MG63 (cell line): ENCODE results near the gene MAIP1. TPM values are rescaled to one million over a fixed set of nuclear protein-coding genes. Genes with fewer than 3 reads are reported as not detected.

ENCODE experiments used
- DNase-seq: peaks from one replicate; pipeline ENCODE4 v3.0.0-alpha.2; 2020
- H3K27me3 ChIP-seq: fragments of 250-450 bp; sonication (Bioruptor Pico); 2 replicates; pipeline ENCODE4 v1.5.1; 2020; ENCODE audit warnings: mild to moderate bottlenecking, moderate library complexity
- H3K36me3 ChIP-seq: fragments of 250-450 bp; sonication (Bioruptor Pico); 2 replicates; pipeline ENCODE4 v1.5.1; 2020; ENCODE audit warnings: mild to moderate bottlenecking, moderate library complexity
- H3K4me3 ChIP-seq: fragments of 250-450 bp; sonication (Bioruptor Pico); 2 replicates; pipeline ENCODE4 v1.5.1; 2020; ENCODE audit warnings: mild to moderate bottlenecking, moderate library complexity
- H3K9me3 ChIP-seq: fragments of 250-450 bp; sonication (Bioruptor Pico); 2 replicates; pipeline ENCODE4 v1.5.1; 2020; ENCODE audit warnings: mild to moderate bottlenecking, moderate library complexity
- total RNA-seq: library from RNA; depleted of rRNA; stranded (reverse); fragments of >200 nt; shearing (Covaris generic); gene quantifications from 2 replicates; pipeline ENCODE4 v1.2.3, GENCODE V29; 2014; ENCODE audit warnings: low replicate concordance

Gene MAIP1
- total RNA-seq, 1 experiment from 2014 or later = 15.4 TPM

DNA sequence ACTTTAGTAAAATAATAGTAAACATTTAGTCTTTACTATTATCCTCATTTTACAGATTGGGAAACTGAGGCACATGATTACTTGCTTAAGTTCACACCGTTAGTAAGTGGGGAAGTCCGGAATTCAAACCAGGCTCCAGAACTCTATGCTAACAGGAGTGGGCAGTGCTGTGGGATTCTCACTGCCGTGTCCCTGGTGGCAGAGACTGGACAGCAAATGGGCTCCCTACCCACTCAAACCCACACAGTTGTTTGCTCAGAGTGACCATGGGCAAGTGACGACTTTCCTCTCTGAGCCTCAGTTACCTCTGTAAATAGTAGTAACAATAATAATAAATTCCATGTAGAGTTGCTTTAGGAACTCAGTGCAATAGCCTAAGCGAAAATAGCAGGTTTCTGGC, 24.0 kb downstream of the MAIP1 start:
- Histone ChIP-seq H3K4me3 (no peak overlapping the region), H3K27me3 (no peaks in the 10 kb centered on the region), H3K9me3 (no peaks in the 10 kb centered on the region), H3K36me3 (no peaks in the 10 kb centered on the region)
- no peak for DNase-seq

GRCh38 chr2:199979832-199980628, 24.6 kb downstream of the MAIP1 start:
- Histone ChIP-seq H3K36me3 (no peaks in the 10 kb centered on the region), H3K9me3 (no peaks in the 10 kb centered on the region), H3K4me3 (no peak overlapping the region), H3K27me3 (no peaks in the 10 kb centered on the region)
- DNase-seq = peak; percentile 62

DNA sequence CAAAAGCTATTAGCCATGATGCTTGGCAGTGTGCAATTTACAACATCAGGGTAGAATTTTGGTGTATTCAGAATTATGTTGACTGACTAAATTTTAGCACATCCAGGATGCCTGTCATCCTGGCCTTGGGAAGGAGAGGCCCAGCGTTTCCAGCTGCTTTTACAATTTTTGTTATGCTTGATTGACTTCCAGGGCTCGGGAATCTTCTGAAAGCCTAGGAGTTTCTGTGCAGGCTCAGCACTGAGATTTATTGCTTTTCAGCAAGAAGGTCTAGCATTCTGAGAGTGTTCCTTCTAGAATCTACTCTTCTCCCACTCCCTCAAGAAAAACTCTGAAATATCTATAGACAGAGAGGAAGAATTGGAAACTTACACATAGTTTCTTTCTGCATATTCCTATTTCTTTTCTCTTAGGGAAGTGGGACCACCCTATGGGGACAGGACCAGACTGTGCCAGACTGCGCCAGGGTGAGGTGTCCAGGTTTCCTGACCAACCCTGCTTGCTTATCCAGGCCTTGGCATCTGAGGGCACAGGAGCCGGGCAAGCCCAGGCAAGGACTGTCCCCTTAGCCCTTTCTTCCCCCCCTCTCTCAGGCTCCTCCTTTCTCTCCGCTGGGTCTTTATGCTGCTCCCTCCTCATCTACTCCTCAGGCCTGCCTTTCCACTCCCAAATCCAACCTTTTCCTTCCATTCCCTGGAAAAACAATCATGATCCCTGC, 26.9 kb downstream of the MAIP1 start:
- no peaks in the 10 kb centered on the region for H3K9me3 ChIP-seq
- H3K4me3 ChIP-seq = no peak overlapping the region
- H3K27me3 ChIP-seq = no peaks in the 10 kb centered on the region
- DNase-seq = no peak
- no peaks in the 10 kb centered on the region for H3K36me3 ChIP-seq

GRCh38 chr2:199983534-199983933, 28.2 kb downstream of the MAIP1 start:
- H3K27me3 ChIP-seq = no peaks in the 10 kb centered on the region
- DNase-seq = no peak
- no peaks in the 10 kb centered on the region for H3K9me3 ChIP-seq
- H3K4me3 ChIP-seq = no peak overlapping the region
- no peaks in the 10 kb centered on the region for H3K36me3 ChIP-seq

DNA sequence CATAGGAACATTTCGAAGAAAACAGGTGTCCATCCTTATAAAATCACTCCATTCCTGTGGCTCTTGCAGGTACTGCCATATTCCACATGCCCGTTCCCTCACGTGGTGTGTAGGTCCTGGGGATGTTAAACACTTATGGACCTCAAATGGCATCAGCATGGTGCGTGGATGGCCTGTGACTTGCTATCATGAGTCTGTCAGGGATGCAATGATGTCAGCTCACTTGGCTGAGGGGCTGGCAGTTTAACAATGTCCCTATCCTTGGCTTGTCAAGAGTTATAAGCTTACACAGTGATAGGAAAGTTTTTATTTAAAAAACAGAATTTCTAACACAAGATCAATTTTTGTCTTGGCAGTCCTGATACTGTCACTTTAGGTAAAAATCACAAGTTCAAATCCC, 28.8 kb downstream of the MAIP1 start:
- no peaks in the 10 kb centered on the region for H3K9me3 ChIP-seq
- no peak for DNase-seq
- no peaks in the 10 kb centered on the region for H3K36me3 ChIP-seq
- no peaks in the 10 kb centered on the region for H3K27me3 ChIP-seq
- no peak overlapping the region for H3K4me3 ChIP-seq

DNA sequence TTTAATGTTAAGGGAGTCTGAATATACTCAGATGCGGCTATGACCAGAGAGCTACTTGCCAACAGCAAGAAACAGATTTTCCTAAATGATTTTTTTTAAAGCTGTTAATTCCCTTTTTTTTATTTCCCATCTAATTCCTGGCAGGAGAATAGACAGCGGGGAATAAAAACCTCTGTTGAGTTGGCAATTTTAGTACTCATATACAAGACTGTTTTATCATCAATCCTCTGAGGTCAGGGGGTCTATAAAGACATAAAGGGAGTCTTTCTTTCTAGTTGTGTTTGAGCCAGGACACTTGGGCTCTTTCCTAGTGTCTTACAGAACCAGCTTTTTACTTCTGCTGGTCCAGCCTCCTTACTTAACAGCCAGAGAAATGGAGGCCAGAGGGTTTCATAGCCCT, 29.4 kb downstream of the MAIP1 start:
- H3K36me3 ChIP-seq = no peaks in the 10 kb centered on the region
- no peaks in the 10 kb centered on the region for H3K9me3 ChIP-seq
- no peak for DNase-seq
- no peak overlapping the region for H3K4me3 ChIP-seq
- H3K27me3 ChIP-seq = no peaks in the 10 kb centered on the region

GRCh38 chr2:199985625-199986207, 30.3 kb downstream of the MAIP1 start:
- no peaks in the 10 kb centered on the region for H3K36me3 ChIP-seq

GRCh38 chr2:199987586-199987985, 32.2 kb downstream of the MAIP1 start:
- no peak overlapping the region for H3K4me3 ChIP-seq
- no peaks in the 10 kb centered on the region for H3K9me3 ChIP-seq
- no peaks in the 10 kb centered on the region for H3K27me3 ChIP-seq
- no peaks in the 10 kb centered on the region for H3K36me3 ChIP-seq
- no peak for DNase-seq

More at GRCh38 chr2:199985625-199986207, 30.3 kb downstream of the MAIP1 start:
- H3K4me3 ChIP-seq = no peak overlapping the region
- no peaks in the 10 kb centered on the region for H3K9me3 ChIP-seq
- no peaks in the 10 kb centered on the region for H3K27me3 ChIP-seq
- DNase-seq = peak; percentile 62

DNA sequence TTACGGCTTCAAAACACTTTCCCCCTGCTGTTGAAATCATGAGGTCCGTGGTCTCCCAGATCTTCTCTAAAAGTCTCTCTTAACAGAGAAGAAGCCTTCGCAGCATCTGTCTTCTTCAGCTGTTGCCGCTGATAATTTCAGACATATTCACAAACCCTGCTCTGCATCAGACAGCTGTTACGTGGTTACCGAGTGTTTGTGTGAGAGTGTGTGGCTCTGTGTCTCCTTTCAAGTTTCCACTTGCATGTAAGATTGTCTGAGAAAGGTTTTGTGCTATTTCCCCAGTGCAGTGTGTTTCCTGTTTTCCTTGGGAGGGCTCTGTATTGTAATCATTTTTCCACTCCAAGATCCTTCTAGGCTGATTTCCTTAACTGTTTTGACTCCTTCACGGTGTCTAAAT, 32.8 kb downstream of the MAIP1 start:
- Histone ChIP-seq H3K4me3 (no peak overlapping the region), H3K36me3 (no peaks in the 10 kb centered on the region), H3K27me3 (no peaks in the 10 kb centered on the region), H3K9me3 (no peaks in the 10 kb centered on the region)
- no peak for DNase-seq

- Histone ChIP-seq H3K4me3 (no peak overlapping the region), H3K36me3 (no peaks in the 10 kb centered on the region), H3K27me3 (no peaks in the 10 kb centered on the region), H3K9me3 (no peaks in the 10 kb centered on the region)
- DNase-seq = no peak
Measured at GRCh38 chr2:199989822-199990221, 34.4 kb downstream of the MAIP1 start.

DNA sequence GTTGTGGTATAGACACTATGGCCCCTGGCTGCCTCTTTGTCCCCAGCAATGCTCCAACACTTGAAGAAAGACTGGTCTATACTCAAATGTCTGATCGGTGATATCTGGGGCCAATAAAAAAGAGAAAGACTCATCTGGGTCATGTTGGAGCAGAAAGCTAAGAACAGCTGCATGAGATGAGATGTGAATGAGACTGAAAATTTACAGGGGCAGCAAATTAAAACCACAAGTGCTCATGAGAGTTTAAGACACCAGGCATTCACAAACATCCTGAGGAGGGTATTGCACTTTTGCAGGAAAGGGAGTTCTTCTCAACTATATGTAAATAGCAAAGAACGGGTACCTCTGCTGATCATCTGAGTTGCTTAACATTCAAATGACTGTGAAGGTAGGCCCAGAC, 36.3 kb downstream of the MAIP1 start:
- H3K9me3 ChIP-seq = no peaks in the 10 kb centered on the region
- H3K4me3 ChIP-seq = no peak overlapping the region
- no peaks in the 10 kb centered on the region for H3K36me3 ChIP-seq
- no peaks in the 10 kb centered on the region for H3K27me3 ChIP-seq
- DNase-seq = no peak

DNA sequence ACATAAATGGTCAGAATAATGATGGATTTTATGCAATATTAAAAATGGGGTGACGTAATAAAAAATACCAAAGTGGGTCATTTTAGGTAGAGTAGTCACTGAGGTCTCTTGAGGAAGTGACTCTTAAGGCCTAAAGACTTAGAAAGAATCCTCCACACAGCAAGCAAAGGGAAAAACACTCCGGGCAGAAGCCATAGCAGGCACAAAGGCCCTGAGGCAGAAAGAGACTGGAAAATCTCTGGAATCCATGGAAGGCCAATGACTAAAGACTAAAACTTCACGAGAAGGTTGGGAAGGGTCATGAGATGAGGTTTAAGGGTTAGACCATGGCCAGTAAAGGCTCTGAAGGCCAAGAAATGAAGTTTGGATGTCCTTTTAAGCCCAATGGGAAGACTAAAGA, 36.9 kb downstream of the MAIP1 start:
- Histone ChIP-seq H3K36me3 (no peaks in the 10 kb centered on the region), H3K27me3 (no peaks in the 10 kb centered on the region), H3K4me3 (no peak overlapping the region), H3K9me3 (no peaks in the 10 kb centered on the region)
- no peak for DNase-seq

DNA sequence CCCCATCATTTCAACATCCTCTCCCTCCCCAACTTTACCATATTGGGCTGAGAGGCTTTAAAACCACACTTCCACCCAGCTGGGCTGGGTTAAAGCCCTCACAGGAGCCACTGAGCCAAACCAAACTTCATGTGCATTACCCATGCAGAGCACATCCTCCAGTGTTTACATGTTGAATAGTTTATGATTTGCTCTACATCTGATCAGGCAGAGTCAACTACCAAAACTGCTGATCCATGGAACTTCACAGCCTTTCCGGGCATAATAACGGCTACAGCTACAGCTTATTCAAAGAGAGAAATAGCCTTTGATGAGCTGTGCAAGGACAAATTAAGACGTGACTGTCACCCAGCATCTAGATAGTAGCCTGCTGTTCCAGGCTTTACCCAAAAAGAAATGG, 39.0 kb downstream of the MAIP1 start:
- no peak overlapping the region for H3K4me3 ChIP-seq
- DNase-seq = no peak
- H3K36me3 ChIP-seq = no peaks in the 10 kb centered on the region
- H3K27me3 ChIP-seq = no peaks in the 10 kb centered on the region
- H3K9me3 ChIP-seq = no peaks in the 10 kb centered on the region

DNA sequence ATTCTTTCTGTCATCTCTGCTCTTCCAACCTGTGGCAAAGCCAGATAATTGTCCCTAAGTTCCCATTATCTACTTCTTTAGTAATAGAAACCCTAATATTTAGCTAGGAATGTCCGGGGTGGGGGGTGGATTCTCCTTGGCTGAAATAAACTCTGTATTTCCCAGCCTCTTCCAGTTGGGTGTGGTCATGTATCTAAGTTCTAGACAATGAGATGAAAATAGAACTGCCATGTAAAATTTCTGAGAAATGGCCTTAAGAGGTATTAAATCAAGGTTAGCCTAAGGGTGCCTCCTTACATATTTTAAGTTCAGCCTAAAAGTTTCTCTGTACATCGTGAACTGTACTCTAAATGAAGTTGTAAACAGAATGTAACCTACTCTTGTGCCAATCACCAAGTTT, 39.5 kb downstream of the MAIP1 start:
- Histone ChIP-seq H3K27me3 (no peaks in the 10 kb centered on the region), H3K36me3 (no peaks in the 10 kb centered on the region), H3K9me3 (no peaks in the 10 kb centered on the region), H3K4me3 (no peak overlapping the region)
- no peak for DNase-seq

DNA sequence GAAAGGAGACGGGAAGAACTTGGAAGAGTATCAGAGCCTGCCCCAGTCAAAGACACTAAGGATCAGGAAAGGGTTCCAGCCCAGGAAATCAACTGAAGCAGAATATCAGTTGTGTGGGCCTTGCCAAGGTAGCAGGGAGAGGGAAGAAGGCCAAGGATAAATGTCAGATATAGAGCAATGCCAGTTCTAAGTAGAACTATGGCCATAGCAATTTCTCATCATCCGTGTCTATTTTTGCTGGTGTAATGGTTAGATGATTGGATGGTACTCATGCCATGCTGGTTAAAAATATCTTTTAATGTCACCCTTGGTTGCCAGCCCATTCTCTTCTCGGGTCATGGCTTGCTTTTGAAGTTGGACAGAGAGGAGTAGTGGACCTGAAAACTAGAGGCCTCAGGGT, 41.9 kb downstream of the MAIP1 start:
- Histone ChIP-seq H3K4me3 (no peak overlapping the region), H3K9me3 (no peaks in the 10 kb centered on the region), H3K36me3 (no peaks in the 10 kb centered on the region), H3K27me3 (no peaks in the 10 kb centered on the region)
- no peak for DNase-seq

DNA sequence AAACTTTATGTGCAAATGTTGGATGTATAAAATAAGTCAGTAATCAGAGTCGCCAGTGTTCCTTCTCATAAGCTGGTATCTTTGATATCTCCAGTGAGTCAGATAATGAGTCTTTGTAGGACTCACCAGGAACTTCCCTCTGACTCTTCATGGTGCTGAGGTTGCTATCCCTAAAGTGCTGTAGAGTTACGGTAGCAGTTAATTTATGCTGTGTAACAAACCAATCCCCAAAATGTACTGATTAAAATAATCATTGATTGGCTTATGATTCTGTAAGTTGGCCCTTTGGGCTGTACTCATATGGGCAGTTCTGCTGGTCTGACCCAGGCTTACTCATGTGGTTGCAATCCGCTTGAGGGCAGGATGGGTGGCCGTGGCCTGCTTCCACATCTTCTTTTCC, 43.8 kb downstream of the MAIP1 start:
- no peak for DNase-seq
- Histone ChIP-seq H3K4me3 (no peak overlapping the region), H3K9me3 (no peaks in the 10 kb centered on the region), H3K36me3 (no peaks in the 10 kb centered on the region), H3K27me3 (no peaks in the 10 kb centered on the region)

DNA sequence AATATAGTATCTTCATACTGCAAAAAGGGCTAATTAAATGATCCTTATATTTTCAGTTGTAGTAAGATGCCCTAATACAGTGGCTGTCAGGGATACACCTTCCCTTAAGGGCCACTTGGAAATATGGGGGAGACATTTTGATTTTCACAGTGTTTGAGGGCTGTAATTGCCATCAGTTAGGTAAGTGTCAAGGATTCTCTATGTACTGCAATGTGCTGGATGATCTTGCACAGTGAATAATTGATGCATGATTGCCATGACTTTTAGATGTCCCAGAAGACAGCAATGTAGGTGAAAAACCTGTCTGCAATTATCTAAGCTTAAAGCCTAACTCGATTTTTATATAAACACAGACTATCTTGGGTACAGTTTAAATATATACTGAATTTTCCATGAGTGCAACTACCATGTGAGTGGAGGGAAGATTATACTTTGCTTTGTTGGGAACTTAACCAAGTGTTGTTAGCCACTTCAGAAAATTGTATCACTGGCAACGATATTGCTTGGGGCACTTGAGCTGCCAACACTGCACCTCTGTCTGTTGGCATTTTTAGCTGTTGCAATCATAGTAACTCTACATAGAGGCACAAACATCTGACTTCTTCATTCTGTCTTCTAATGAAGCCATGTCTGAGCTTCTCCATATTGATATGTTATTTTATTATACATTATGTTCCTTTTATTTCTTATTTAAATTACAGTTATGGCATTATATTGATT, 45.2 kb downstream of the MAIP1 start:
- no peaks in the 10 kb centered on the region for H3K36me3 ChIP-seq
- no peaks in the 10 kb centered on the region for H3K27me3 ChIP-seq
- H3K4me3 ChIP-seq = no peak overlapping the region
- no peak for DNase-seq
- no peaks in the 10 kb centered on the region for H3K9me3 ChIP-seq
